ENCODE data around the gene RGS21.

- TF ChIP-seq POLR2AphosphoS5 (IDR thresholded peaks at IDR 0.05; ENCODE audit: low read depth, low read length) (no peak), TCF12 (IDR thresholded peaks at IDR 0.05) (no peak), CTCF (IDR thresholded peaks at IDR 0.05) (no peak), EP300 (IDR thresholded peaks at IDR 0.05; ENCODE audit: borderline replicate concordance in 1 of 2, low read depth in 1 of 2, low read length in 1 of 2) (no peak), TAF1 (IDR thresholded peaks at IDR 0.05; ENCODE audit: borderline replicate concordance, low read depth, low read length) (no peak), YY1 (IDR thresholded peaks at IDR 0.05; ENCODE audit: low read depth) (no peak), RCOR1 (IDR thresholded peaks at IDR 0.05; ENCODE audit: low read length) (no peak), REST (IDR thresholded peaks at IDR 0.05; ENCODE audit: low read depth, low read length) (no peak), PBX3 (IDR thresholded peaks at IDR 0.05) (no peak), GABPA (IDR thresholded peaks at IDR 0.05; ENCODE audit: low read depth) (no peak), MXI1 (IDR thresholded peaks at IDR 0.05; ENCODE audit: low read depth, low read length) (no peak), FOXM1 (IDR thresholded peaks at IDR 0.05; ENCODE audit: low read depth) (no peak), USF2 (IDR thresholded peaks at IDR 0.05; ENCODE audit: borderline replicate concordance, low read depth, low read length) (no peak), ZBTB33 (IDR thresholded peaks at IDR 0.05; ENCODE audit: borderline replicate concordance, low read depth) (no peak)
These were observed 42.2 kb upstream of the RGS21 start for GRCh38 chr1:192274588-192274987.

Measured in SK-N-SH (cell line).